D721Med (cell line): ENCODE data around the gene CDC42EP1.
"Not testable (repeated sequence)": the region's sequence is repeated elsewhere in the genome, so short reads cannot be mapped to it uniquely, and the experiment has no call there.

ENCODE experiments used
- DNase-seq: peaks from one replicate; pipeline ENCODE4 v3.0.0; 2011; ENCODE audit warnings: low spot score; ENCODE audit not compliant: insufficient read length
- FAIRE-seq: peaks from 2 replicates; lab custom pipeline; 2011; peaks lifted over from hg19 to GRCh38; lab: Jason Lieb, UNC
- CTCF ChIP-seq: IDR thresholded peaks from 2 replicates; pipeline ENCODE4 v1.5.1; 2012; ENCODE audit warnings: mild to moderate bottlenecking, control low read depth; ENCODE audit not compliant: insufficient read depth; ENCODE audit errors: missing control alignments

Gene CDC42EP1

GRCh38 chr22:37571992-37572373, 11.7 kb downstream of the CDC42EP1 start:
- no peak for FAIRE-seq
- no peak for DNase-seq
- TF ChIP-seq CTCF, result no peak

GRCh38 chr22:37575490-37576003, 15.3 kb downstream of the CDC42EP1 start:
- no peak for TF ChIP-seq CTCF
- DNase-seq (no peak), FAIRE-seq (no peak)

- DNase-seq (no peak), FAIRE-seq (no peak)
- TF ChIP-seq CTCF, result no peak
Observed at GRCh38 chr22:37578002-37578401, 17.7 kb downstream of the CDC42EP1 start.

- no peak for TF ChIP-seq CTCF
- DNase-seq (no peak), FAIRE-seq (no peak)
Observed at GRCh38 chr22:37581504-37581903, 21.2 kb downstream of the CDC42EP1 start.

- FAIRE-seq (no peak), DNase-seq (no peak)
- no peak for TF ChIP-seq CTCF
Observed at GRCh38 chr22:37582526-37582925, 22.2 kb downstream of the CDC42EP1 start.

GRCh38 chr22:37588546-37589215, 28.4 kb downstream of the CDC42EP1 start:
- TF ChIP-seq CTCF, result no peak
- no peak for DNase-seq
- no peak for FAIRE-seq

- no peak for TF ChIP-seq CTCF
Observed at GRCh38 chr22:37589636-37590035, 29.4 kb downstream of the CDC42EP1 start.

GRCh38 chr22:37591081-37591480, 30.8 kb downstream of the CDC42EP1 start:
- not testable (repeated sequence) for FAIRE-seq, DNase-seq

More at GRCh38 chr22:37589636-37590035, 29.4 kb downstream of the CDC42EP1 start:
- DNase-seq, result no peak
- no peak for FAIRE-seq
